Kidney (tissue), 14 donors: ENCODE results near the gene ALOX12B. TPM values are rescaled to one million over a fixed set of nuclear protein-coding genes. Genes with fewer than 3 reads are reported as not detected.
A peak's percentile ranks its signal among the peaks of the same experiment; 100 is the strongest.

Experiments
- DNase-seq, 5 donors: peaks; one replicate each; pipeline ENCODE4 v3.0.0-alpha.2; 2013 to 2020
- FAIRE-seq: peaks from 2 replicates; lab custom pipeline; 2012; peaks lifted over from hg19 to GRCh38; lab: Jason Lieb, UNC
- H3K27ac ChIP-seq, 2 donors: one replicate each; pipeline ENCODE4 v1.7.0; 2013; ENCODE audit warnings: low read depth in 2 of 2, low read length in 2 of 2, inconsistent platforms in 1 of 2
- H3K27me3 ChIP-seq: one replicate; pipeline ENCODE4 v1.7.1; 2013; ENCODE audit warnings: low read length, inconsistent platforms; ENCODE audit not compliant: control insufficient read depth, insufficient read depth
- H3K36me3 ChIP-seq, 3 donors: one replicate each; pipeline versions ENCODE4 v1.7.0 to v1.7.1; 2013; ENCODE audit warnings: low read length in 3 of 3, control low read depth in 1 of 3, inconsistent platforms in 1 of 3; ENCODE audit not compliant: insufficient read depth in 3 of 3, control insufficient read depth in 2 of 3
- H3K4me1 ChIP-seq, 3 donors: one replicate each; pipeline versions ENCODE4 v1.7.0 to v1.7.1; 2013; ENCODE audit warnings: low read length in 3 of 3, inconsistent platforms in 1 of 3, low read depth in 1 of 3; ENCODE audit not compliant: control insufficient read depth in 2 of 3, insufficient read depth in 2 of 3
- H3K4me3 ChIP-seq, 3 donors: one replicate each; pipeline versions ENCODE4 v1.7.0 to v1.8.1; 2013; ENCODE audit warnings: low read length in 3 of 3, control low read depth in 1 of 3, inconsistent platforms in 1 of 3
- H3K9ac ChIP-seq, 3 donors: one replicate each; pipeline versions ENCODE4 v1.7.0 to v1.7.1; 2013; ENCODE audit warnings: low read length in 3 of 3, control low read depth in 1 of 3, inconsistent platforms in 1 of 3
- H3K9me3 ChIP-seq, 3 donors: one replicate each; pipeline versions ENCODE4 v1.7.0 to v1.7.1; 2013; ENCODE audit warnings: low read length in 3 of 3, control low read depth in 1 of 3, inconsistent platforms in 1 of 3; ENCODE audit not compliant: control insufficient read depth in 2 of 3, insufficient read depth in 1 of 3
- CTCF ChIP-seq: IDR thresholded peaks from 3 replicates; pipeline ENCODE4 v1.5.1; 2012; ENCODE audit warnings: mild to moderate bottlenecking, moderate library complexity, borderline replicate concordance; ENCODE audit not compliant: insufficient read depth; ENCODE audit errors: extremely low read depth
- intact Hi-C: fragments of 100-400 bp; cut with DNase I; formaldehyde crosslinking; loops from one replicate; pipeline ENCODE4 v1.11.1; 2022
- polyA plus RNA-seq: library from polyadenylated mRNA; stranded (reverse); fragments of 350-450 nt; fragmentation: Illumina TruSeq; extraction: RNeasy Lipid Tissue Mini Kit (QIAGEN cat#74804); gene quantifications from one replicate; pipeline ENCODE4 v1.2.3, GENCODE V29; 2014; ENCODE audit warnings: low read depth, low replicate concordance; ENCODE audit not compliant: insufficient read depth
- total RNA-seq: library from RNA; stranded (reverse); fragmentation: NEBNext Ultra II Directional; extraction: Animal tissue kit (Norgen Biotek cat#: 25700); gene quantifications from one replicate; pipeline ENCODE4 v1.2.1, GENCODE V29; 2021
- donor health status: control.
- donor health status: control.
- donor health status: control.
- donor health status: control.
- donor health status: control.
- donor health status: DM: yes; HTN: yes; CAD: no.
- donor health status: Normal renal cell carcinoma (clear cell type).

The ALOX12B gene
- total and polyA plus RNA-seq, 2 donors from 2014 or later, result not detected

- FAIRE-seq (no peak), DNase-seq (peak in 1 of 5 donors; percentile 21)
- H3K9me3 ChIP-seq, result no peaks in the 10 kb centered on the region
- no peaks in the 10 kb centered on the region for H3K4me1 ChIP-seq
- H3K4me3 ChIP-seq, result no peak overlapping the region
- no peaks in the 10 kb centered on the region for H3K36me3 ChIP-seq
- intact Hi-C loops, result no loop called here
- H3K27ac ChIP-seq, result no peak overlapping the region
- H3K27me3 ChIP-seq, result peaks cover 17% of the 10 kb centered on the region
- no peak for TF ChIP-seq CTCF
- H3K9ac ChIP-seq, result no peak overlapping the region
Observed at GRCh38 chr17:8055851-8056231, 31.7 kb downstream of the ALOX12B start.

GRCh38 chr17:8053600-8053999 lies 33.9 kb downstream of the ALOX12B start:
- no peak for FAIRE-seq
- Histone ChIP-seq H3K9ac (no peak overlapping the region), H3K36me3 (no peaks in the 10 kb centered on the region), H3K4me1 (no peaks in the 10 kb centered on the region), H3K4me3 (no peak overlapping the region), H3K27me3 (no peaks in the 10 kb centered on the region), H3K9me3 (no peaks in the 10 kb centered on the region), H3K27ac (no peak overlapping the region)
- intact Hi-C loops, result no loop called here
- DNase-seq, result no peak
- TF ChIP-seq CTCF, result no peak

- DNase-seq (peak in 1 of 5 donors; percentile 4), FAIRE-seq (peak; percentile 23)
Observed at GRCh38 chr17:8052256-8053252, 35.0 kb downstream of the ALOX12B start.

More at GRCh38 chr17:8052256-8053252, 35.0 kb downstream of the ALOX12B start:
- Histone ChIP-seq H3K4me1 (no peaks in the 10 kb centered on the region), H3K4me3 (no peak overlapping the region), H3K9ac (no peak overlapping the region), H3K27me3 (no peaks in the 10 kb centered on the region), H3K27ac (no peak overlapping the region), H3K9me3 (no peaks in the 10 kb centered on the region), H3K36me3 (no peaks in the 10 kb centered on the region)
- TF ChIP-seq CTCF, result no peak
- intact Hi-C loops, result no loop called here
